Activated CD8-positive, alpha-beta memory T cell treated with anti-CD3 and anti-CD28 coated beads, Interleukin-2, amount 50 U/mL, for 4 hours (primary cell): ENCODE measurements around the gene GUCY1B1.
A peak's percentile ranks its signal among the peaks of the same experiment; 100 is the strongest.

ENCODE experiments used
- DNase-seq: peaks from one replicate; pipeline ENCODE4 v3.0.0-alpha.2; 2020

Gene GUCY1B1

GRCh38 chr4:155758481-155759371 is at the start of gene GUCY1B1:
Gene GUCY1B1 (plus strand): TSS chr4:155759021. CDS start chr4:155759141, 120 bp downstream.
- peak; percentile 50 for DNase-seq

DNA sequence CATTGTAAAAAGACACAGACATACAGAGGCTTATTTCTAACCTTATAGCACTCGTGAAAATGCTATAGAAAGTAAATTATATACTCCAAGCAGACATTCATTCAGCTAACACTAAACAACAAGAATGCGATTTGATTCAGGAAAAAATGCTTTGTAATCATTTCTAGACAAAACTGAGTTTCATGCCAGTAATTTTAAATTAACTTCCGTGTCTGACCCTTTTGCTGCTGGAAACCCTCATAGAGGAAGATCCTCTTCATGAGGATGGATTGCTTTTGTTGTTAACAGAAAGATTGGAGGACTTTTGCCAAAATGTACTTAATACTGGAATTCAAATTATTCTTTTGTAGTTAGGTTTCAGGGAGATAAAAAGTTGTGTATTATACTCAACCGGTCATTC is 48.9 kb upstream of the GUCY1B1 start:
- DNase-seq, result no peak

DNA sequence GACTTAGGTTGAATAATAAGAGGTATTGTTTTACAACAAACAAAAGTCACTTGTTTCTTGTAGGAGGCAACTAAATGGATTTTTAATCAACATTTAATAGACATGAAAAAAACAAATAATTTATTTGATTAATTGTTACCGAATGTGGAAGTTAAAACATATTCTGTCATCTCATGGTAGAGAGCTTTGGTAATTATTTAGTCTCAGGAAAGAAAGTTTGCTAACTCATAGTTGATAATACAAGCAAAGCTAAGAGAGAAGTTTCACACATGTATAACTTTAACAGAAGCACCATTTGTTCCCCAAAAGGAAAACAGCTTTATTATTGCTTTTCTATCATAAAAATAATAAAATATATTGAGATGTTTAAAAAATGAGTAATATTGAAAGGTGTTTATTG is 47.3 kb upstream of the GUCY1B1 start:
- no peak for DNase-seq

GRCh38 chr4:155712846-155713245 is 46.0 kb upstream of the GUCY1B1 start:
- no peak for DNase-seq

DNA sequence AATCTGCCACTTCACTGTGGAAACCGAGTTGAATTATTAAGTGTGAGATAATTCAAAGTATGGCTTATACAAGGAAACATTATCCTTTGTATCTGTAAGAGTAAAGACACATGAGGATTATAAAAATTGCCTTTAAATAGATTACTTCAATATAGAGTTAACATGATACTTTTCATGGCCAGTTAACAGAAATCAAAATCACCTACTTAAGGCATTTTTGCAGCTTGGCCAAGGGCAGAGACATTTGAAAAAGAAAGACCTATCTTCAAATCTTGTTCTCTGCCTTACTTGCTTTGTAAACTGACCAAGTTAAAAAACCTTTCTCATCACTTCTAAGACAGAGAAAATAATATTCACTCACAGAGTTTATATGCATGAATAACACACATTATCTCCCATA is 44.9 kb upstream of the GUCY1B1 start:
- DNase-seq, result no peak

DNA sequence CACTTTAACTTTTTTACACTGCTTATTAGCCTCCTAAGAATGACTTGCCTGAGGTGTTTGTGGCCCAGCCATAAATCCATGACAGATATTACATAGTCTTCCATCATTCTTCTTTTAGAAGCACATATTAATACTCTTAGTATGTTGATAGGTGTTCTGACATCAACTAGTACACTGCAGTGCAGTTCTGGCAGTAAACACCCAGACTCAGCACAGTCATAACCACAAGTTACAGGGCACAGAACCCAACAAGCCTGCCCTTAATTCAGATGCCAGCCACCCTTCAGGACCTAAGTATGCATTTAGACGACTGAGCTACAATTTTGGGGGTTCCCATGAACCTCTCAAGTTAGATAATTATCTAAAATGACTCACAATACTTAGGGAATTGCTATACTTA is 36.5 kb upstream of the GUCY1B1 start:
- DNase-seq, result no peak

GRCh38 chr4:155722816-155723499 is 35.9 kb upstream of the GUCY1B1 start:
- DNase-seq, result no peak

- no peak for DNase-seq
Observed at GRCh38 chr4:155724731-155725130, 34.1 kb upstream of the GUCY1B1 start.

- DNase-seq, result no peak
Observed at GRCh38 chr4:155734065-155734464, 24.8 kb upstream of the GUCY1B1 start.

DNA sequence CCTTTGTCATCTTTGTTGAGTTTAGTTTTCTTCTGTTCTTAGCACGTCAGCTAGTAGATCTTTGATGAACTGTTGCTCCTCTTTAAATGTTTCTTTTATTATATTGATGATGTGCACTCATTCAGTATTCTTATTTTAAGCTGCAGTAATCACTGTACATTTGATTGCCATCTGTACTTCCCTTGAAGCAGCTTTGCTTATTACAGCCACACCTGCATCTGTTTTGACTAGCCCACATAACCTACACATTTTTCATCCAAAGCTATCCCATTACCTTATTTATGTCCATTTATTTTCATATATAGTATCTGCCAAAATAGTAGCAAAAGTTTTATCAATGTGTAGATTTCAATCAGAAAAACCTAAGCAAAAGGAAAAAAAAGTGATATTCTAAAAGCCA is 23.9 kb upstream of the GUCY1B1 start:
- DNase-seq, result no peak

- no peak for DNase-seq
Observed at GRCh38 chr4:155735496-155735895, 23.3 kb upstream of the GUCY1B1 start.

GRCh38 chr4:155738548-155738947 is 20.3 kb upstream of the GUCY1B1 start:
- no peak for DNase-seq

DNA sequence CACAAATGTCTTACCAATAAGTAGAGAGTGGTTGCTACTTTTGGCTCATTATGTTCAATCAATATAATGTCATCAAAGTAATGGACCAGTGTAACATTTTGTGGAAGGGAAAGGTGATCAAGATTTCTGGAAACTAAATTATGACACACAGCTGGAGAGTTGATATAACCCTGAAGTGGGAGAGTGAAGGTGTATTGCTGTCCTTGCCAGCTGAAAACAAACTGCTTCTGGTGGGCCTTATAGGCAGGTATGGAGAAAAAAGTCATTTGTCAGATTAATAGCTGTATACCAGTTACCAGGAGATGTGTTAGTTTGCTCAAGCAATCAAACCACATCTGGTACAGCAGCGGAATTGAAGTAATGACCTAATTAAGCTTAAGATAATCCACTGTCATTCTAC is 17.3 kb upstream of the GUCY1B1 start:
- DNase-seq, result no peak

- no peak for DNase-seq
Observed at GRCh38 chr4:155742310-155743015, 16.4 kb upstream of the GUCY1B1 start.

DNA sequence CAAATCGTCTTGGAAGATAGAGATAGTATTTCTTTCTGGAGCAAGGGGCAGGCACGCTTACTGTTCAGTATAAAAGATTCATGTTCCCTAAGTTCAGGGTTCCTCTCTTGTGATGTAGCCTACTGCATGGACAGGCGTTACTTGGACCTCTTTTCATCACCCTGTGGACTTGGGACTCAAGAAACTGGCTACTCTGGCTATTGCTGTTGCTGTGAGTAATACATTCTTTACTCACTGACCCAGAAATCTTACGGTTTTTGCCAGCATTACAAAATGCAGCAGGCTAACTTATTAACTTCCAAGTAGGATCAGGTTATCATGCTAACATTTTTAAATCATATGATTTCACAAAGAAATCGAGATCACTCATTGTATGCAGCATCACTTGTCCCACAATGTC is 12.8 kb upstream of the GUCY1B1 start:
- DNase-seq, result no peak

DNA sequence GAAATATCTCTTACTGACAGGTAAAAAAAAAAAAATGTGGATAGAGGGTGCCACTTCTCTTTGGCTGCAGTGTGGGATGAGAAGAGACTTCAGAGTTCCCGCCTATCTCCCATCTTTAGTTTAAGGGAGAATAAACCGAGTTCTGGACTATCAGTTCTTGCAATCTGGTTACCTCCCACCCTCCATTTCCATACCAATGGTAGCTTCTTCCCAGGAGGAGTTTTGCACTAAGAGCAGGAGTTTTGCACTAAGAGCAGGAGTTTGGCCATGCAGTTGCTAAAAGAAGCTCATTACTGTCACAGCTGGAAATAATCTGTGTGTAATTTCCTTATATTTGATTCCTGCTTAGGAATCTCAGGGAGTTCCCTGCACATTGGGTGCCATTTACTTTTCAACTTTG is 10.8 kb upstream of the GUCY1B1 start:
- DNase-seq, result no peak

DNA sequence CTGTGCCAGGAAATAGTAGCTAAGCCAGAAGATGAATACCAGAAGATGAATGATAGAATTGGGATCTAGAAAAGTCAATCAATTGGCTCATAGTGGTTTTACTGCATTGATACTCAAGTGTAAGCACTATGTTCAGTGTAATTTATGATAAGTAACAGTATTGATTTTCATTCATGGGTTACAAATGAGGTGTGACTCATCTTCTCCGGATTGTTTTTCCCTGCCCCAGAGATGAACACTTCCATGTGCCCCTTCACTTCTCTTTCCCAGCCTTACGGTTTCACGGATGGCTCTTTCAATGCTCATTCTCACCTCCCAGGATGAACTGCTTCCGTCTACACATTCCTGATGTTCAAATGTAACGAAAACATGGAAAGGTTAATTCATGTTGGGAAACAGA is 9.8 kb upstream of the GUCY1B1 start:
- no peak for DNase-seq

- no peak for DNase-seq
Observed at GRCh38 chr4:155751569-155751968, 7.3 kb upstream of the GUCY1B1 start.

DNA sequence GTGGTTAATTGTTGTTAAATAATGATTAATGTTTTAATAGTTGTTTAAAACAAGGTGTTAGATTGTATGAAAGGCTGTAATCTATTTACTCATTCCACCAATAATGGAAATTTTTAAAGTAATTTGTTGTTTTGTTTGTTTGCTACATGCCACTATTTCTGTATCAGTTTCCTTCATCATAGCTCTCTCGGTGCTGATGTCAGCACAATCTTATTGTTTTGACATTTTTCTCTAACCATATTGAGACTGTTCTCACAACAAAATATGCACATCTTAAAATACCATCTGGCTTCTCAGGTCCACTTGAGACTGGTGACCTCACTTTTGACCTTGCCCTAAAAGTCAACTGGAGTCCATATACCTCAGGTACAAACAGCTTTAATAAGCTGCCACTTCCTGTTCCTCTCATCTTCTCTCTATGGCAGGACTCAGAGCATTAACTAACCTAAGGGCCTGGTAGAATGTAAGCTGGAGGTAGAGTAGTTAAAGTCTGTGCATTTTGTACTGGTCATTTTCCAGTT is 1.0 kb upstream of the GUCY1B1 start:
- no peak for DNase-seq

DNA sequence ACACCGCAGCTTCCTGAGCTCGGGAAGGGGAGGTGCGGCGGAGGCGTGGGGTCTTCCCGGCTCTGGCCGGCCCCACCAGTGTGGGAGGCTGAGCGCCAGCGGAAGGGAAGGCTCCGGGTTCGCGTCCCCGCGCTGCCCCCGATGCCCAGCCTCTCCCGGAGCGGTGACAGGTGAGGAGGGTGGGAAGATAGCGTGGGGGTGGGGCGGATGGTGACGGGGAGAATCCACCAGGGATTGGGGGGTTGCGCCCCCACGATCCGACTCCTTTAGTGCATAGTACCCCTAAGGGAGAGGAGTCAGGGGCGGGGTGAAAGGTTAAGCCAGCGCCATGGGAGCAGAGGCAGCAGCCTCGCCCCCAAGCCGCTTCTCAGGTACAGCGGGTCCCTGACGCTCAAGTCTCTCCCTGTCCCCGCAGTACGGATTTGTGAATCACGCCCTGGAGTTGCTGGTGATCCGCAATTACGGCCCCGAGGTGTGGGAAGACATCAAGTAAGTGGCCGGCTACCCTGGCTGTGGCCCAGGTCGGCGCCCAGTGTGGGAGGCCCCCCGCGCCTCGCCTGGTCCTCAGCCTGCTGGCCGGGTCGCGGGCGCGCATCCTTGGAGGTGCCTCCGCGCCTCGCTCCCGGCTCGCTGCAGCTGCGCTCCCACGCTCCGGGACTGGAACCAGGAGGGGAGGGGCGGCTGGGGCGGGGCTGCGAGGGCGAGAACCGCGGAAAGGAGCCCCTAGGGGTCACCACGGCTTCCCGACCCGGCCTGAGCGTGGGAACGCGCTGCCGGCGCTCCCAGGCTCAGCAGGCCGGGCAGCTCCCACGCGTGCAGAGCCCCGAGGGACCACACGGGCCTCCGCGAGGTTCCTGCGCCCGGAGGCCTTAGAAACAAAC is 791 bp downstream of the GUCY1B1 start:
- DNase-seq, result no peak

- DNase-seq, result no peak
Observed at GRCh38 chr4:155761047-155761446, 2.2 kb downstream of the GUCY1B1 start.

GRCh38 chr4:155761916-155762315 is 3.1 kb downstream of the GUCY1B1 start:
- no peak for DNase-seq
